Hypothalamus (tissue), 51 donors: Measurements from ENCODE around the gene UBQLN4.
"Not testable (repeated sequence)": the region's sequence is repeated elsewhere in the genome, so short reads cannot be mapped to it uniquely, and the experiment has no call there.

Source experiments
- DNase-seq, 51 donors: peaks; one replicate each; lab custom pipeline; 2025; lab: John Stamatoyannopoulos, UW

UBQLN4 gene

GRCh38 chr1:156081917-156082308, 28.3 kb upstream of the UBQLN4 start:
- no peak for DNase-seq

GRCh38 chr1:156081180-156081916, 27.8 kb upstream of the UBQLN4 start:
- no peak for DNase-seq

- no peak for DNase-seq
Observed at GRCh38 chr1:156080863-156081179, 27.2 kb upstream of the UBQLN4 start.

GRCh38 chr1:156080241-156080862, 26.8 kb upstream of the UBQLN4 start:
- no peak for DNase-seq

- DNase-seq: no peak
Observed at GRCh38 chr1:156079762-156080161, 26.2 kb upstream of the UBQLN4 start.

- no peak for DNase-seq
Observed at GRCh38 chr1:156078728-156079127, 25.1 kb upstream of the UBQLN4 start.

GRCh38 chr1:156077430-156077760, 23.8 kb upstream of the UBQLN4 start:
- DNase-seq: no peak

GRCh38 chr1:156076609-156077429, 23.2 kb upstream of the UBQLN4 start:
- peak in 6 of 51 donors; percentile 6 to 19 (median 12) for DNase-seq

- DNase-seq: no peak
Observed at GRCh38 chr1:156075775-156076204, 22.2 kb upstream of the UBQLN4 start.

GRCh38 chr1:156075162-156075561, 21.6 kb upstream of the UBQLN4 start:
- no peak for DNase-seq

GRCh38 chr1:156074661-156075060, 21.1 kb upstream of the UBQLN4 start:
- DNase-seq: no peak

GRCh38 chr1:156073740-156074139, 20.1 kb upstream of the UBQLN4 start:
- DNase-seq: no peak

GRCh38 chr1:156073110-156073687, 19.6 kb upstream of the UBQLN4 start:
- no peak for DNase-seq

GRCh38 chr1:156072251-156072650, 18.7 kb upstream of the UBQLN4 start:
- no peak for DNase-seq

GRCh38 chr1:156071332-156071816, 17.8 kb upstream of the UBQLN4 start:
- DNase-seq: not testable (repeated sequence)

- no peak for DNase-seq
Observed at GRCh38 chr1:156070548-156070947, 16.9 kb upstream of the UBQLN4 start.

GRCh38 chr1:156069490-156070455, 16.2 kb upstream of the UBQLN4 start:
- DNase-seq: no peak

GRCh38 chr1:156067262-156067661, 13.7 kb upstream of the UBQLN4 start:
- no peak for DNase-seq

- DNase-seq: no peak
Observed at GRCh38 chr1:156065871-156066270, 12.3 kb upstream of the UBQLN4 start.

GRCh38 chr1:156065212-156065611, 11.6 kb upstream of the UBQLN4 start:
- DNase-seq: peak in 1 of 51 donors; percentile 25
